ENCODE results near the gene ZFAND2B.

ZFAND2B gene

GRCh38 chr2:219174801-219175200 lies 31.8 kb upstream of the ZFAND2B start:
- peak in 1 of 10 donors; percentile 48 for DNase-seq

GRCh38 chr2:219175486-219175885 lies 31.1 kb upstream of the ZFAND2B start:
- intact Hi-C loops (cut with DNase I) = loop anchor here (5.0 kb wide), 1 partner anchor 122 kb away; no protein-coding TSS in a partner anchor
- DNase-seq = peak in 1 of 10 donors; percentile 54

More at GRCh38 chr2:219174801-219175200, 31.8 kb upstream of the ZFAND2B start:
- intact Hi-C loops (cut with DNase I) = loop anchor here (5.0 kb wide), 1 partner anchor 122 kb away; no protein-coding TSS in a partner anchor

- intact Hi-C loops (cut with DNase I) = loop anchor here (2.0 to 5.0 kb wide), 3 partner anchors 15 to 121 kb away; partner anchors contain the start of genes DNAJB2 and NHEJ1
- peak; percentile 36 to 92 (median 52) for DNase-seq
Measured at GRCh38 chr2:219175928-219176817, 30.4 kb upstream of the ZFAND2B start.

GRCh38 chr2:219176818-219177551 lies 29.6 kb upstream of the ZFAND2B start, which contains the start of gene CNPPD1:
CNPPD1 (minus strand) TSS chr2:219176925; CDS start chr2:219176828, 97 bp downstream.
- intact Hi-C loops (cut with DNase I) = loop anchor here (2.0 to 5.0 kb wide), 3 partner anchors 16 to 120 kb away; partner anchors contain the start of genes DNAJB2 and NHEJ1
- peak; percentile 76 to 98 (median 85) for DNase-seq

- DNase-seq = peak; percentile 64 to 95 (median 74)
- intact Hi-C loops (cut with DNase I) = loop anchor here (1.0 to 5.0 kb wide), 5 partner anchors 17 to 120 kb away; partner anchors contain the start of genes ANKZF1, ATG9A, DNAJB2 and NHEJ1
Measured at GRCh38 chr2:219177552-219178376, 28.8 kb upstream of the ZFAND2B start, which contains the start of gene RETREG2. RETREG2 (plus strand) TSS chr2:219178275; CDS start chr2:219178353, 78 bp downstream.

- intact Hi-C loops (cut with DNase I) = loop anchor here (1.0 to 5.0 kb wide), 3 partner anchors 28 to 119 kb away; partner anchors contain the start of genes ANKZF1, ATG9A and ZFAND2B
- DNase-seq = peak in 9 of 10 donors; percentile 17 to 92 (median 33)
Measured at GRCh38 chr2:219178377-219179175, 28.0 kb upstream of the ZFAND2B start.

- peak in 1 of 10 donors; percentile 77 for DNase-seq
- intact Hi-C loops (cut with DNase I) = loop anchor here (2.0 to 5.0 kb wide), 2 partner anchors 27 to 117 kb away; partner anchors contain the start of gene ZFAND2B
Measured at GRCh38 chr2:219179601-219180465, 26.7 kb upstream of the ZFAND2B start.

GRCh38 chr2:219180961-219181360 lies 25.6 kb upstream of the ZFAND2B start:
- intact Hi-C loops (cut with DNase I) = no loop called here
- DNase-seq = peak in 1 of 10 donors; percentile 14

GRCh38 chr2:219181531-219181930 lies 25.1 kb upstream of the ZFAND2B start:
- DNase-seq = peak in 1 of 10 donors; percentile 2
- intact Hi-C loops (cut with DNase I) = no loop called here

GRCh38 chr2:219182331-219183150 lies 24.0 kb upstream of the ZFAND2B start:
- intact Hi-C loops (cut with DNase I) = no loop called here

GRCh38 chr2:219183151-219183772 lies 23.3 kb upstream of the ZFAND2B start:
- intact Hi-C loops (cut with DNase I) = no loop called here
- peak in 2 of 10 donors; percentile 2 to 51 for DNase-seq

More at GRCh38 chr2:219182331-219183150, 24.0 kb upstream of the ZFAND2B start:
- peak in 1 of 10 donors; percentile 75 for DNase-seq

- intact Hi-C loops (cut with DNase I) = no loop called here
- peak in 2 of 10 donors; percentile 7 to 33 for DNase-seq
Measured at GRCh38 chr2:219184121-219184520, 22.5 kb upstream of the ZFAND2B start.

- intact Hi-C loops (cut with DNase I) = no loop called here
- peak in 1 of 10 donors; percentile 12 for DNase-seq
Measured at GRCh38 chr2:219186754-219187456, 19.7 kb upstream of the ZFAND2B start.

- intact Hi-C loops (cut with DNase I) = no loop called here
- no peak for DNase-seq
Measured at GRCh38 chr2:219197388-219197787, 9.2 kb upstream of the ZFAND2B start.

- intact Hi-C loops (cut with DNase I) = no loop called here
Measured at GRCh38 chr2:219198974-219199373, 7.6 kb upstream of the ZFAND2B start.

More at GRCh38 chr2:219198974-219199373, 7.6 kb upstream of the ZFAND2B start:
- peak in 1 of 10 donors; percentile 17 for DNase-seq

All from posterior cingulate gyrus (tissue), 11 donors.